HG03469 (cell line): Measurements from ENCODE around the gene RNF144A.

Experiments
- ATAC-seq: cut with Tn5 transposase; IDR thresholded peaks from one replicate; pipeline ENCODE4 v1.9.1; 2021; ENCODE audit warnings: mild to moderate bottlenecking, moderate library complexity, moderate number of reproducible peaks; ENCODE audit not compliant: unreplicated experiment

Gene RNF144A

DNA sequence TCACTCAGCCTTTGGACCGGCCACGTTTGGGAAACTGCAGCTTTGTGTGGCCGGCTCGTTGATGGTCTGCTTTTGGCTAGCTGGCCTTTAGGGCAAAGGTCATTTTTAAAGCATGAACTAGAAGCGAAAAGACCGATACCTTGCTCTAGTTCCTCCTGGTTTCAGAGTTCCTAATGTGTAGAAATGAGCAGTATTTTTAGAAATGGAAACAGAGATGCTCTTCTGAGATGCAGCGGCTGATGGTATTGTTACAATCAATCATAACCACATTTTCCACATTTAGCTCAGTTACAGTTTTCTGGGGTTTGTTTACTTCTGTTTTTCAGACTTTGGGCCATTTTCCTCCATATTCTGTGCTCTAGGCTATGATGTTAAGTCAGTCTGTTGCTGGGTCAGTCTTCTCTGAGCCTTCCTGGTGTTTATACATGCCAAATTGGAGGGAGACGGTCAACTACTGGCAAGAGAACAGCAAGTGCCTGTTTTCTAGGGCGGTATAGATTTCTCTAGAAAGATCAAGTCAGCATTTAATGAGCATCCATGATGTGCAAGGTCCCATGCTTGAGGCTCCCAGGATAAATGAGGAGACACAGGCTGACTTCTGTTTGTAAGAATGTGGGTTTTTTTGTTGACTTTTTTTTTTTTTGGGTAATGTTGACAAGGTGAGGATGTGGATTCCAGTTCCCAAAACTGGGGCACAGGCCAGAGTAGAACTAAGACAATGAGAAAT, 28.0 kb downstream of the RNF144A start:
- ATAC-seq: peak; percentile 91

DNA sequence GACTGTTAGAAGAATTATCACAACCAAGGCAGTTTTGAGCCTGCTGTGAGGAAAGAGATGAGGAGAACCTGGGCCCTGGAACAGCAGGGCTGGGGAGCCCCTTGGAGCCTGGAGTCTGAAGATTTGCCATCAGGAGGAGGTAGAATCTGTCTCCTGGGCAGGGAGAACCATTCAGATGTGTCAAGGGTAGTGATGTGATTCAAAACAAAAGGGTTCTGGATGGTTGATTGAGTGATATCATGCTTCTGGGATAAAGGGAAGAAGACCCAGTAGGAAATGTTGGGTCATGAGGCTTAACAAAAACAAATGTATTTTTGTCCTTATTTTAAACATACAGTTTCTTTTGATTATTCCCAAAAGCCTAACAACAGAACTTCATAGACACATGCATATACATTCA, 28.6 kb downstream of the RNF144A start:
- ATAC-seq: no peak

GRCh38 chr2:6946722-6947121, 29.5 kb downstream of the RNF144A start:
- no peak for ATAC-seq

- ATAC-seq: no peak
These were observed 30.9 kb downstream of the RNF144A start for GRCh38 chr2:6947929-6948676.

- no peak for ATAC-seq
These were observed 31.6 kb downstream of the RNF144A start for GRCh38 chr2:6948677-6949351.

DNA sequence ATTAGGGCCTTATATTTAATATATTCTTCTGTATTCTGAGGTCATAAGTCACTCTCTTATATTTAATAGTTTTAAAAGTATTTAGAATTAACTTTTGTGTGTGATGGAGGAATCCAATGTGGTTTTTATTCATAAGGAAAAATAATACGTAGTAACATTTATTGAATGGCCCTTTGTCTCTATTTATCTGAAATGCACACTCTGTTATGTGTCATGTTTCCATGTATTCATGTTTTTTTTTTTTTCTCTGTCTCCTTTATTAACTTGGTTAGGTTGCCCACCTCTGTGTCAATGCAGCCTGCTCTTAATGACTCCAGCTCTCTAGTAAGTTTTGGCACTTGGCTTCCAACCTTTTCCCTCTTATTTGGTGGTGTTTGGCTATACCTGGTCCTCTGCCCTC, 33.8 kb downstream of the RNF144A start:
- ATAC-seq: no peak

- ATAC-seq: no peak
These were observed 34.9 kb downstream of the RNF144A start for GRCh38 chr2:6952101-6952500.

DNA sequence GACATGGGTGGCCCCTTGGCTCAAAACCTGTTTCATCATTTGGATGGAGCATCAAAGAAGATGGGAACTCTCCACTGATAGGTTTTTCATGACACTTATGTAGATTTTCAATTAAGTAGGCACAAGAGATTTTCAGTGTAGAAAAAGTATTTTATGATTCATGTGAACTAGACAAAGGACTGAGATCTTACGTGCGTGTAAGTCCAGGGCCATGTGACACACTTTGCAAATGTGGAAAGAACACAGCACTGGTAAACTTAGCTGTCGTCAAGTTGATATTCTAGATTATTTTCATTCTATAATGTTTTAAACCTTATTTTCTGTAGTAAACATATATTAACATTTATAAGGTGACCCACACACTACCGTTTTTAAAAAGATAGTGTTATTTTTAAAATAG, 37.4 kb downstream of the RNF144A start:
- no peak for ATAC-seq

- no peak for ATAC-seq
These were observed 38.4 kb downstream of the RNF144A start for GRCh38 chr2:6955511-6956136.

DNA sequence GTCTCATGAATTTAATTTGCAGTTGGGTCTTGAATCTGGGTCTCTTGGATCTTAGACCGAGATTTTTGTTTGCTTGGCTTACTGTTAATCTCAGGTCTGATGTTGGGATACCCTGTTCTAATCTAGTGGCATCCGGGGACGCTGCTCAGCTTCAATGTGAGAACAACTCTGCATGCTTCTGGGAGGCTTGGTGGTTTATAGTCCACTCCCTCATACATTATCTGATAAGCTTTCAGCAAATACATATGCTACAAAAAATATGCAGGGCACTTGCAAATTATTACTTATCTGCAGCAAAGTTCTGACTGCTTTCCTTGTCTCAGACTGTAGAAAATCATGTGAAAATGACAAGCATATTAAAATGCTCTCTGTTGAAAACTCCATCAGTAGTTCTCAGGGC, 39.4 kb downstream of the RNF144A start:
- ATAC-seq: no peak

GRCh38 chr2:6957031-6957714, 40.0 kb downstream of the RNF144A start:
- ATAC-seq: no peak

DNA sequence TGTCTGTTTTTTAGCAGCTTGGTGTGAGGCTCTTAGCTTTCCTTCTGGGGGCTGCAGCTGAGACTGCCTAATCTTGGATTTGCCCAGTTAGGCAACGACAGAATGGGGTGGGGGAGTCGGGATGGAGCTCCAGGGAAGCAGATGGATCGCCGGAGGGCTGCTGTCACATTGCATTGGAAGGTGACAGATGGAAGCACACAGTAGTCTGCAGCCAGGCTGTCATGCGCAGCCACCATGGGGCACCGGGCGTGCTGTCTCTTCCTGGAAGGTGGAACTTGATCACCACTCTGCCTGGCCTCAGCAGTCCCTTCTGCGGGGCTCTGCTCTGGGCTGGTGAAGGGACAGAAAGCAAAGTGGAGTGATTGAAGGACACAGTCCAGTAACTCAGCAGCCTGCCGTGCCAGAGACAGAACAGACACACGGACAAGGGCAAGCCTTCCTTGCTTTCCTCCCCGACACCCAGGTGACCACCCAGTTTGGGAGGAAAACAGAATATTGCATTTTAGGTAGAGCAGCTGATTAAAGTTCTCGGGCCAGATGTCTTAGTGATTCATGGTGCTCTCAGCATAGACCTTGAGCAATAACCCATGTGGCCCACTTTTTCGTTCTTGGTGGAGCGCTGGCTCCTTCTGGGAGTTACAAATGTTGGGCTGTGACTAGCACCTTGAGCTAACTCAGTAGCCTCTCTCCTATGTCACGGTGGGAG, 40.9 kb downstream of the RNF144A start:
- ATAC-seq: no peak

DNA sequence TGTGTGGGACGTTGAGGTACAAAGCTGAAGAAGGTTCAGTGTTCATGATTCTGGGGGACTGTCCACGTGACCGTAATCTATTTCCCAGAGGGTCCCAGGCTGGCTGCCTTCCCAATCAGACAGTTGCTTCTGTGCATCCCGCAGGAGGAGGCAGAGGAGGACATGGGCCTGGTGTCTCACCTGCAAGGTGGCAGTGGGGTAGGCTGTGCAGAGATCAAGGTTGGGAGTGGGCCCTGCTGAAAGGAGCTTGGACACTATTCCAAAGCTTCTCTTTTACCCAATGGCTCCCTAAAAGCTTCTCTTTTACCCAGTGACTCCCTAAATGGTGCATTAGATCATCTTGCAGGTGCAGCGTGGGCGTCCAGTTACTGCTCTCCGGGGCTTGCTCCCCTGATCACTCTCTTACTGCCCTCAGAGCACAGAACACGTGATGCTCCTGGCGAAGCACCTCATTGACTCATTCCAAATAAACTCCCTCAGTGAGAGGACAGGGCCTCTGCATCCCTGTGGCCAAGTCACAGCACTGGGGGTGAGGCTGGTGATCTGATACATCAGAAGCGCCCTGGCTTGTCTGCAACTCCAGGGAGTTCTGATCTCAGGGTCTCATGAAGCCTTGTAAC, 41.5 kb downstream of the RNF144A start:
- ATAC-seq: no peak

GRCh38 chr2:6959751-6960150, 42.5 kb downstream of the RNF144A start:
- ATAC-seq: no peak

- ATAC-seq: no peak
These were observed 43.4 kb downstream of the RNF144A start for GRCh38 chr2:6960659-6961058.

- no peak for ATAC-seq
These were observed 46.5 kb downstream of the RNF144A start for GRCh38 chr2:6963727-6964126.

GRCh38 chr2:6965071-6965795, 48.0 kb downstream of the RNF144A start:
- no peak for ATAC-seq

GRCh38 chr2:6966446-6966940, 49.3 kb downstream of the RNF144A start:
- no peak for ATAC-seq

- ATAC-seq: no peak
These were observed 50.1 kb downstream of the RNF144A start for GRCh38 chr2:6967301-6967700.
